ENCODE data around the gene HMGN5. TPM values are rescaled to one million over a fixed set of nuclear protein-coding genes. Genes with fewer than 3 reads are reported as not detected.

Gene HMGN5
- 1 to 10 TPM; 1.3 to 2.8 (median 2.0) TPM for total RNA-seq

DNA sequence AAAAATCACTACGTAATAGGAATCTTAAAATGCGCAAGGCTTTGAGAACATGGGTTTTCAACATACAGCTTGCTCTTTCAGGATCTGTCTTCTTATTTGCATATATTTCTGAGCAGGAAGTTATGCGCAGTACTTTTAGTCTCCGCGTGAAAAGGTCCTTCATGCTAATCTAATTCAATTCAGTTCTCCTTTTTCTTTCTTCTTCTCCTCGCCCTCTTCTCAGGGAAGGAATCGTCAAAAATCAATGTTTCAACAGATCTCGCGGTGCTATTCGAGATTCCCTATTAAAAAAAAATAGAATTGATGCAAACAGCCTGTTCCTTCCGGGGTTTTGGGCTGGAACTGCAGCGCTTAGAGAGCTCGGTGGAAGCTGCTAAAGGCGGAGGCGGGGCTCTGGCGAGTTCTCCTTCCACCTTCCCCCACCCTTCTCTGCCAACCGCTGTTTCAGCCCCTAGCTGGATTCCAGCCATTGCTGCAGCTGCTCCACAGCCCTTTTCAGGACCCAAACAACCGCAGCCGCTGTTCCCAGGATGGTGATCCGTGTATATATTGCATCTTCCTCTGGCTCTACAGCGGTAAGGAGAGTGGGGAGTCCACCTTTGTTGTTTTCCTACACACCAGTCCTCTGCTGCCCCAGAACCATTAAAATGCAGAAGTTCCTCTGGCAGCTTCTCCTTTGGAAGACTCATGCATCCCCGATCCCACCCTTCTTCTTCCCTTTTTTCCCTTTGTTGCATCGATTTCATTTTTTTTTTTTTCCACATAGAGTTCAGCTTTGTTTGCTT, at the start of gene HMGN5, which contains the start of gene SH3BGRL:
Gene HMGN5, minus strand, starts transcription at position 243 of the 785 bp plus-strand sequence. CDS start 80,364 bp downstream, outside the sequence.
Gene SH3BGRL, plus strand, starts transcription at position 432 of the 785 bp plus-strand sequence. Its CDS starts 99 bp downstream, at position 531.
- Mint-ChIP-seq H3K36me3 (ENCODE audit: insufficient read depth) (peaks cover 4% of the 10 kb centered on the region), H3K4me1 (ENCODE audit: low read depth) (peaks cover 50% of the 10 kb centered on the region), H3K9me3 (no peaks in the 10 kb centered on the region), H3K4me3 (peak within 1 kb of the TSS; percentile 95), H3K27me3 (ENCODE audit: low read depth) (no peaks in the 10 kb centered on the region)
- ATAC-seq (peak; percentile 96 to 97), DNase-seq (peak; percentile 54)

- Mint-ChIP-seq H3K4me1 (ENCODE audit: low read depth) (peaks cover 8% of the 10 kb centered on the region), H3K36me3 (ENCODE audit: insufficient read depth) (peaks cover 23% of the 10 kb centered on the region), H3K4me3 (no peak overlapping the region), H3K27me3 (ENCODE audit: low read depth) (no peaks in the 10 kb centered on the region), H3K9me3 (no peaks in the 10 kb centered on the region)
- DNase-seq (no peak), ATAC-seq (no peak)
These were observed 40.0 kb upstream of the HMGN5 start for GRCh38 chrX:81241753-81242152.

DNA sequence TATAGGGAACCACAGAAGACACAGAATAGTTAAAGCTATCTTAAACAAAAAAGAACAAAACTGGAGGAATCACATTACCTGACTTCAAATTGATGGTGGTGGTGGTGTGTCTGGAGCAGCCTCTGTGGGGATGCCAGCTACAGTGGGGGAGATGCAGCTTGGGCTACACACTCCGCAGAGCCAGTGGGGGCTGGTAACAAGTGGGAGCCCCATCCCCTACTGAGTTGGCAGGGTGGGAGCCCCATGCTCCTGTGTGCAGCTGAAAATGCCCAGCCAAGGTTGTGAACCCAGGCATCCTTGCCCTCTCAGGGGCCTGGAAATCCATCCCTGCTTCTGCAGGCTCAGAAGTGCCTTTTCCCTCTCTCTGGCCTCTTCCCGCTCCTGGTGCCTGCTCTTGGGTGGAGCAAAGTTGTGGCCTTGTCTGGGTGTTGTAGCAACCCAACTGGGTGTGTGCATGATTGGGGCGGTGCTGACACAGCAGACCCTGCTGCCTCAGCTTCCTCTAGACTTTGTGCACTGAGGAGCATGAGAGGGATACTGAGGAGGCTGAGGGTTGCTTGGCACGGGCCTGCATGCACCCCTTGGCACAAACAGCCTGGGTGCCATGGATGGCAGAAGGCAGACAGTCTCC, 39.1 kb upstream of the HMGN5 start:
- DNase-seq (no peak), ATAC-seq (no peak)
- peaks cover 27% of the 10 kb centered on the region for H3K36me3 Mint-ChIP-seq (ENCODE audit: insufficient read depth)
- peaks cover 3% of the 10 kb centered on the region for H3K4me1 Mint-ChIP-seq (ENCODE audit: low read depth)
- no peaks in the 10 kb centered on the region for H3K27me3 Mint-ChIP-seq (ENCODE audit: low read depth)
- no peak overlapping the region for H3K4me3 Mint-ChIP-seq
- H3K9me3 Mint-ChIP-seq = no peaks in the 10 kb centered on the region

DNA sequence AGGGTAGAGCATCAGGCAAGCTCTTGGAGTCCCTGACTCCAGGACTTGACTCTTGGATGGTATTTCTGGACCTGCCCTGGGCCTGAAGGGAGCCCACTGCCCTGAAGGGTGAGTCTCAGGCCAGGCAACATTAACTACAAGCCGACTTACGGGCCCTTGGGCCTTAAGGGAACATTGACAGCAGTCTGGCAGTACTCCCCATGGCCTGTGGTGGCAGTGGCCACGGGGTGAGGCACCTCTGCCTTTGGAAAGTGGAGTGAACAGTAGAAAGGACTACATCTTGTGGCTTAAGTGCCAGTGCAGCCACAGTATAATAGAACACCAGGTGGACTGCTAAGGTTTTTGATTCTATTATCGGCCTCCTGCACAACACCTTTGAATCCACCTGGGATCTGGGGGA, 36.5 kb upstream of the HMGN5 start:
- DNase-seq (no peak), ATAC-seq (no peak)
- Mint-ChIP-seq H3K4me3 (no peak overlapping the region), H3K4me1 (ENCODE audit: low read depth) (peaks cover 4% of the 10 kb centered on the region), H3K27me3 (ENCODE audit: low read depth) (no peaks in the 10 kb centered on the region), H3K9me3 (no peaks in the 10 kb centered on the region), H3K36me3 (ENCODE audit: insufficient read depth) (peaks cover 36% of the 10 kb centered on the region)

GRCh38 chrX:81237516-81237915, 35.8 kb upstream of the HMGN5 start:
- H3K4me1 Mint-ChIP-seq (ENCODE audit: low read depth) = peaks cover 6% of the 10 kb centered on the region
- no peaks in the 10 kb centered on the region for H3K27me3 Mint-ChIP-seq (ENCODE audit: low read depth)
- DNase-seq (no peak), ATAC-seq (no peak)
- H3K9me3 Mint-ChIP-seq = no peaks in the 10 kb centered on the region
- H3K36me3 Mint-ChIP-seq (ENCODE audit: insufficient read depth) = peaks cover 39% of the 10 kb centered on the region
- H3K4me3 Mint-ChIP-seq = no peak overlapping the region

DNA sequence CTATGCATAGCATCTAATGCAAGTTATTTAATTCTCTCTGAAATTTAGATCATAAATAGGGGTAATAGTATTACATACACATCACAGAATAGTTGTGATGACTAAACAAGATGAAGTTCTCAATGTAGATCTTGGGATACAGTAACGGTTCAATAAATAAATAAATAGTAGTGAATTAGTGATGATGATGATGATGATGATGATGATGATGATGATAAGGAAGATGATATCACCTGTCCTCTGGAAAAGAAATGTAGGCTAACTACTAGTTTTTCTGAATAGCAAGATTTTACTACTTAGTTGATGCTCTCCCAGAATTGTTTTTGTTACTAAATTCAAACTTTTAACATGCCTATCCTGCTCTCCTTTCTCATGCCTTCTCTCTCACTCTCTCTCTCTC, 30.5 kb upstream of the HMGN5 start:
- H3K9me3 Mint-ChIP-seq = no peaks in the 10 kb centered on the region
- ATAC-seq (no peak), DNase-seq (no peak)
- no peaks in the 10 kb centered on the region for H3K27me3 Mint-ChIP-seq (ENCODE audit: low read depth)
- no peak overlapping the region for H3K4me3 Mint-ChIP-seq
- H3K36me3 Mint-ChIP-seq (ENCODE audit: insufficient read depth) = peaks cover 19% of the 10 kb centered on the region
- peaks cover 22% of the 10 kb centered on the region for H3K4me1 Mint-ChIP-seq (ENCODE audit: low read depth)

- Mint-ChIP-seq H3K36me3 (ENCODE audit: insufficient read depth) (peaks cover 13% of the 10 kb centered on the region), H3K4me3 (no peak overlapping the region), H3K4me1 (ENCODE audit: low read depth) (peaks cover 21% of the 10 kb centered on the region), H3K27me3 (ENCODE audit: low read depth) (no peaks in the 10 kb centered on the region), H3K9me3 (no peaks in the 10 kb centered on the region)
- no peak for DNase-seq
- no peak for ATAC-seq
These were observed 29.8 kb upstream of the HMGN5 start for GRCh38 chrX:81231476-81231875.

DNA sequence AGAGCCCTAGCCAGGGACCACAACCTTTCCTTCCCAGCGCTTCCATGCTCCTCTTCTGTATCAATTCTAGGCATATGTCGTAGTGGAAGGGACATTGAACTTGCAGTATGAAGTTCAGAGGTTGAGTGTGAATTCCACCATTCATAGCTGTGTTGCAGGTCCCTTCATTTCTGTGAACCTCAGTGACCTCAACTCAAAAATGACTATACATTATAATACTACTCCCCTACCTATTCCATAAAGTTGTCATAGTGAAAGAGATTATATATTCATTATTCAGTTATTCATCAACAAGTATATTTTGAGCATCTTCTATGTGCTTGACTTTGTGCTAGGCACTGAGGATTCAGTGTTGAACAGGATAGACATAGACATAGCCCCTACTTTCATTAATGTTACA, 28.2 kb upstream of the HMGN5 start:
- no peak for ATAC-seq
- no peak overlapping the region for H3K4me3 Mint-ChIP-seq
- H3K4me1 Mint-ChIP-seq (ENCODE audit: low read depth) = peaks cover 21% of the 10 kb centered on the region
- no peaks in the 10 kb centered on the region for H3K27me3 Mint-ChIP-seq (ENCODE audit: low read depth)
- peaks cover 10% of the 10 kb centered on the region for H3K36me3 Mint-ChIP-seq (ENCODE audit: insufficient read depth)
- no peaks in the 10 kb centered on the region for H3K9me3 Mint-ChIP-seq
- DNase-seq = no peak

DNA sequence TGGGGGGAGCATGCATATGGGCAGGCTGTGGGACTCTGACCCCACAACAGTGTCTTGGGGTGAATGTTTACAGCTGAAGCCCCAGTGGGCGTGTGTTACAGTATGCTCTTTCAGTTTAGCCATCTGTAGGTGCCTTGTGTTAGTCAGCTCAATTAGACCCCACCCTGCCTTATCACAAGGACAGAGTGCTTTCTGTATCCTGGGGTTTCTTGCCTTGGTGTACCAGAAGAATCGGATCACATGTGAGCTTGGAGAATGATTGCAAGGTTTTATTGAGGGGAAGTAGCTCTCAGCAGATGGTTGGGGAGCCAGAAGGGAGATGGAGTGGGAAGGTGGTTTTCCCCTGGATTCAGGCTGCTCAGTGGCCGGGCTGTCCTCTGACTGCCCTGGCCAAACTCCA, 27.5 kb upstream of the HMGN5 start:
- H3K4me1 Mint-ChIP-seq (ENCODE audit: low read depth) = peaks cover 21% of the 10 kb centered on the region
- no peaks in the 10 kb centered on the region for H3K27me3 Mint-ChIP-seq (ENCODE audit: low read depth)
- H3K36me3 Mint-ChIP-seq (ENCODE audit: insufficient read depth) = peaks cover 10% of the 10 kb centered on the region
- ATAC-seq (no peak), DNase-seq (no peak)
- no peaks in the 10 kb centered on the region for H3K9me3 Mint-ChIP-seq
- H3K4me3 Mint-ChIP-seq = no peak overlapping the region

GRCh38 chrX:81215685-81216084, 14.0 kb upstream of the HMGN5 start:
- ATAC-seq (no peak), DNase-seq (no peak)
- Mint-ChIP-seq H3K9me3 (no peaks in the 10 kb centered on the region), H3K4me3 (no peak overlapping the region), H3K36me3 (ENCODE audit: insufficient read depth) (peaks cover 12% of the 10 kb centered on the region), H3K4me1 (ENCODE audit: low read depth) (peaks cover 36% of the 10 kb centered on the region), H3K27me3 (ENCODE audit: low read depth) (no peaks in the 10 kb centered on the region)

GRCh38 chrX:81208916-81209315, 7.2 kb upstream of the HMGN5 start:
- no peak overlapping the region for H3K4me3 Mint-ChIP-seq
- no peaks in the 10 kb centered on the region for H3K27me3 Mint-ChIP-seq (ENCODE audit: low read depth)
- peaks cover 19% of the 10 kb centered on the region for H3K36me3 Mint-ChIP-seq (ENCODE audit: insufficient read depth)
- H3K4me1 Mint-ChIP-seq (ENCODE audit: low read depth) = peaks cover 34% of the 10 kb centered on the region
- DNase-seq = no peak
- no peak for ATAC-seq
- H3K9me3 Mint-ChIP-seq = no peaks in the 10 kb centered on the region

DNA sequence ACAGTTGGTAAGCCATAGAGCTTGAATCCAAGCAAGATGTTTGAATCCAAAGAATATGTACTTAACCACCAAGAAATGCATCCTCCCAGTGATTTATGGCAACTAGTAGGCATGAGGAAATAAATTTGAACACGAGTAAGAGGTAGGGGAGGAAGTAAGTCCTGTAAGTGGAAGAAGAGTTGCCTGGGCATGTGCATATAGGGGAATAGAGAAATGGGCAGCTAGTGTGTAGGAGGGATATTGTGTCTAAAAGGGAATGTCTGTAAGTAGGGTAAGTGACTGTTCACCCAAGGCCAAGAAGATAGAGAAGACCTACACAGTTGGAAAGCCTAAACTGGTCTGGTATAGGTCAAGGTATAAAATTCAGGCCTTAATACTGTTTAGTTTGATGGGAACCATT, 4.8 kb upstream of the HMGN5 start:
- peaks cover 16% of the 10 kb centered on the region for H3K36me3 Mint-ChIP-seq (ENCODE audit: insufficient read depth)
- H3K4me1 Mint-ChIP-seq (ENCODE audit: low read depth) = peaks cover 44% of the 10 kb centered on the region
- ATAC-seq = no peak
- H3K27me3 Mint-ChIP-seq (ENCODE audit: low read depth) = no peaks in the 10 kb centered on the region
- no peaks in the 10 kb centered on the region for H3K9me3 Mint-ChIP-seq
- no peak for DNase-seq
- H3K4me3 Mint-ChIP-seq = no peak overlapping the region

DNA sequence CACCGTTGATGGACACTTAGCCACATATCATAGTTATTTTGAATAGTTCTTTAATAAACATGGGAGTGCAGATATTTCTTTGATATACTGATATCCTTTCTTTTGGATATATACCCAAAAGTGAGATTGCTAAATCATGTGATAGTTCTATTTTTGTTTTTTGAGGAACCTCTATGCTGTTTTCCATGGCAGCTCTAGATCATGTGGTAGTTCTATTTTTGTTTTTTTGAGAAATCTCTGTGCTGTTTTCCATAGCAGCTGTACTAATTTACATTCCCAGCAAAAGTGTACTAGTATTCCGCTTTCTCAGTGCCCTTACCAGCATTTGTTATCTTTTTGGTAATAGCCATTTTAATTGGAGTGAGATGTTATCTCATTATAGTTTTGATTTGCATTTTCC, 3.8 kb upstream of the HMGN5 start:
- no peaks in the 10 kb centered on the region for H3K27me3 Mint-ChIP-seq (ENCODE audit: low read depth)
- no peak for DNase-seq
- H3K4me1 Mint-ChIP-seq (ENCODE audit: low read depth) = peaks cover 51% of the 10 kb centered on the region
- ATAC-seq = no peak
- H3K4me3 Mint-ChIP-seq = no peak overlapping the region
- no peaks in the 10 kb centered on the region for H3K9me3 Mint-ChIP-seq
- H3K36me3 Mint-ChIP-seq (ENCODE audit: insufficient read depth) = peaks cover 11% of the 10 kb centered on the region

- peaks cover 54% of the 10 kb centered on the region for H3K4me1 Mint-ChIP-seq (ENCODE audit: low read depth)
- DNase-seq = no peak
These were observed 1.2 kb upstream of the HMGN5 start for GRCh38 chrX:81202943-81203342.

DNA sequence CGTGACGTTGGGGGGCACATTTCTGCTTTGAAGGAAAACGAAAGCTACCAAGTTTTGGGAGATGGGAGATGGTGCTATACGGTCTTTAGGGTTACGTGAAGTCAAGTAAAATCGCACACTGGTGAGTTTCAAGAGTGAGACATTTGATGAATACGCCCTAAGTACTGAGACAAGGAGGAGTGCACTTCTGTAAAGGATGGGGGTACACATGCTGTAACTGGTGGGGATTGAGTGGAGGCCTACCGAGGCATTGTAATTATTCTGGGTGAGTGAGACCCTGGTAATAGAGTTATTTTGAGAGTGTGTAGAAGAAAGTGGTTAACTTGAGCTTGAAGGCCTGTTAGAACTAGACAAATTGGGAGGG, 725 bp upstream of the HMGN5 start:
- Mint-ChIP-seq H3K27me3 (ENCODE audit: low read depth) (no peaks in the 10 kb centered on the region), H3K36me3 (ENCODE audit: insufficient read depth) (peaks cover 6% of the 10 kb centered on the region), H3K9me3 (no peaks in the 10 kb centered on the region), H3K4me3 (peak overlapping the region; percentile 95), H3K4me1 (ENCODE audit: low read depth) (peaks cover 52% of the 10 kb centered on the region)
- DNase-seq = no peak
- ATAC-seq = peak; percentile 25 to 36

More at GRCh38 chrX:81202943-81203342, 1.2 kb upstream of the HMGN5 start:
- H3K27me3 Mint-ChIP-seq (ENCODE audit: low read depth) = no peaks in the 10 kb centered on the region
- peak overlapping the region; percentile 95 for H3K4me3 Mint-ChIP-seq
- no peaks in the 10 kb centered on the region for H3K9me3 Mint-ChIP-seq
- peaks cover 11% of the 10 kb centered on the region for H3K36me3 Mint-ChIP-seq (ENCODE audit: insufficient read depth)
- no peak for ATAC-seq
